Omental fat pad (tissue), 4 donors: ENCODE data around the gene FBXO24. TPM values are rescaled to one million over a fixed set of nuclear protein-coding genes. Genes with fewer than 3 reads are reported as not detected.

ENCODE experiments used
- ATAC-seq: fragments of 150-250 bp; one replicate; pipeline ENCODE4 v1.9.1; 2016; ENCODE audit warnings: mild to moderate bottlenecking, moderate library complexity; ENCODE audit not compliant: low FRiP score
- DNase-seq: peaks from one replicate; pipeline ENCODE4 v3.0.0-alpha.2; 2019; ENCODE audit warnings: low spot score
- total RNA-seq, 4 donors: library from RNA; depleted of rRNA; stranded (reverse); fragments of >200 nt; gene quantifications; one replicate each; pipeline ENCODE4 v1.1.0, GENCODE V29; 2016
- TF ChIP-seq, protein P1 (sequence below), 3 donors: fragments of 450-650 bp; IDR thresholded peaks; one replicate each; pipeline ENCODE4 v1.5.1; 2016 to 2017; ENCODE audit warnings: antibody characterized with exemption in 3 of 3, mild to moderate bottlenecking in 3 of 3, moderate library complexity in 2 of 3

The FBXO24 gene
- total RNA-seq, 4 donors from 2014 or later = 0.36 TPM; not detected in 3

DNA sequence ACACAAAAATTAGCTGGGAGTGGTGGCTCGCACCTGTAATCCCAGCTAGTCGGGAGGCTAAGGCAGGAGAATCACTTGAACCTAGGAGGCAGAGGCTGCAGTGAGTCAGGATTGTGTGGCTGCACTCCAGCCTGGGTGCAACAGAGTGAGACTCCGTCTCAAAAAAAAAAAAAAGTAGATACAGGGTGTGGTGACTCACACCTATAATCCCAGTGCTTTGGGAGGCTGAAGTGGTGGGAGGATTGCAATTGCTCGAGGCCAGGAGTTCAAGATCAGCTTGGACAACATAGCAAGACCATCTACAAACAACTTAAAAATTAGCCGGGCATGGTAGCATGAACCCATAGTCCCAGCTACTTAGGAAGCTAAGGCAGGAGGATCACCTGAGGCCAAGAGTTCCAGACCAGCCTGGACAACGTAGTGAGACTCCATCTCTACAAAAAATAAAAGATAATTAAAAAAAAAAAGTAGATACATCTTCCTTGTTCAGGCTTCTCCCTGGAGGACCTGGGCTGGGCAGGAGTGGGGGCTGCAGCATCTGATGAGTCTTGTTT, 28.3 kb downstream of the FBXO24 start:
- DNase-seq (no peak), ATAC-seq (no peak)
- TF ChIP-seq, protein P1, sequence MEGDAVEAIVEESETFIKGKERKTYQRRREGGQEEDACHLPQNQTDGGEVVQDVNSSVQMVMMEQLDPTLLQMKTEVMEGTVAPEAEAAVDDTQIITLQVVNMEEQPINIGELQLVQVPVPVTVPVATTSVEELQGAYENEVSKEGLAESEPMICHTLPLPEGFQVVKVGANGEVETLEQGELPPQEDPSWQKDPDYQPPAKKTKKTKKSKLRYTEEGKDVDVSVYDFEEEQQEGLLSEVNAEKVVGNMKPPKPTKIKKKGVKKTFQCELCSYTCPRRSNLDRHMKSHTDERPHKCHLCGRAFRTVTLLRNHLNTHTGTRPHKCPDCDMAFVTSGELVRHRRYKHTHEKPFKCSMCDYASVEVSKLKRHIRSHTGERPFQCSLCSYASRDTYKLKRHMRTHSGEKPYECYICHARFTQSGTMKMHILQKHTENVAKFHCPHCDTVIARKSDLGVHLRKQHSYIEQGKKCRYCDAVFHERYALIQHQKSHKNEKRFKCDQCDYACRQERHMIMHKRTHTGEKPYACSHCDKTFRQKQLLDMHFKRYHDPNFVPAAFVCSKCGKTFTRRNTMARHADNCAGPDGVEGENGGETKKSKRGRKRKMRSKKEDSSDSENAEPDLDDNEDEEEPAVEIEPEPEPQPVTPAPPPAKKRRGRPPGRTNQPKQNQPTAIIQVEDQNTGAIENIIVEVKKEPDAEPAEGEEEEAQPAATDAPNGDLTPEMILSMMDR (IDR thresholded peaks at IDR 0.05) = no peak

DNA sequence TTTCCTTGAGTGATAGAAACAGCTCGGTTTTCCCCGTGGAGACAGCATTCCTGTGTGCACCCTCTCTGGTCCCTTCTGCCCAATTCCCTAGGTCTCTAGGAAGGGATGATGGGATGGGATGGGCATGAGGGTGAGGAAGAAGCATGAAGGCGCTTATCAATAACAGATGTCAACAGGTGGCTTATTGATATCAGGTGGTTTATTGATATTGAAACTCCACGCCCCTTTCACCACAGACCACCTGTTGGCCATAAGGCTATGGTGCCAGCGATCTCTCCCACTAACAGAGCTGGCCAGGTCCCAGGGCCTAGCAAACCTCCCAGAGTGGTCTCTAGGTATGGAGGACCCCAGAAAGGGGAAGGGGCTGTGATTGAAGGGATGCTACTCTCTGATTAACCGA, 34.1 kb downstream of the FBXO24 start:
- no peak for DNase-seq
- TF ChIP-seq, protein P1 (IDR thresholded peaks at IDR 0.05) = no peak
- ATAC-seq = no peak

DNA sequence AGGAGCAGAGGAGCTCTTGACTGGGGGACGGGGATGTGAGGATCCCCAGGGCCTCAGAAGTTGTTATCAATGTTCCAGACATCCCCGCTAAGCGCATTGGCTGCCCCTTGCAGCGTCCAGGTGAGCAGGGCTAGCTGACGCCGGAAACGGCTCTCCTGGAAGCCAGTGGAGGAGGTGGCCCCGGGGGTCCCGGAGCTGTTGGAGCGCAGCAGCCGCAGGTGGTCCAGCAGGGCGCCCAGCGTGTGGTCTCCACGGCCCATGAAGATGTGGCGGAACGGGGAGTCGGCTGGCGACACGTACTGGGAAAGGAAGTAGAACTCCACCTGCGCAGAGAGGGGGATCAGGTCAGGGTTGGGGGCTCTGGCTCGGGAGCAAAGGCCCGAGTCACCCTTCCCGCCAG, 34.7 kb downstream of the FBXO24 start:
- DNase-seq (no peak), ATAC-seq (no peak)
- TF ChIP-seq, protein P1 (IDR thresholded peaks at IDR 0.05) = no peak

DNA sequence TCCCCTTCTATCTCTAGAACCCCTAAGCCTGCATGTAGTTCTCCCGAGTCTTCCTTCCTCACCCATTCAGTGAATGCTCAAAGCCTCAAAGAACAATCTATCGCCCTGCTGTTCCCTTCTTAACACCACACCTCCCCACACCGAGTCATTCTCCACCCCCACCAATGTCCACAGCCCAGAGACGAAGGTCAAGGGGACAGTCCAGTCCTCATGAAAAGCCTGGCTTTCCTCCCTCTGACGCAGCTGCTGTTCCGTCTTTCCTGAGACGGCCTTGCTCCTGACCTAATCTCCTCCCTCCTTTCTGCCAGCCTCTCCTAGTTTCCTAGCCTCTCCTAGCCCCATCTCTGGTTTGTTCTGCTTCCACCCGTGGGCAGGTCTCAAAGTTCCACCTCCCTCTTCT, 35.4 kb downstream of the FBXO24 start:
- DNase-seq (no peak), ATAC-seq (no peak)
- TF ChIP-seq, protein P1 (IDR thresholded peaks at IDR 0.05) = no peak

DNA sequence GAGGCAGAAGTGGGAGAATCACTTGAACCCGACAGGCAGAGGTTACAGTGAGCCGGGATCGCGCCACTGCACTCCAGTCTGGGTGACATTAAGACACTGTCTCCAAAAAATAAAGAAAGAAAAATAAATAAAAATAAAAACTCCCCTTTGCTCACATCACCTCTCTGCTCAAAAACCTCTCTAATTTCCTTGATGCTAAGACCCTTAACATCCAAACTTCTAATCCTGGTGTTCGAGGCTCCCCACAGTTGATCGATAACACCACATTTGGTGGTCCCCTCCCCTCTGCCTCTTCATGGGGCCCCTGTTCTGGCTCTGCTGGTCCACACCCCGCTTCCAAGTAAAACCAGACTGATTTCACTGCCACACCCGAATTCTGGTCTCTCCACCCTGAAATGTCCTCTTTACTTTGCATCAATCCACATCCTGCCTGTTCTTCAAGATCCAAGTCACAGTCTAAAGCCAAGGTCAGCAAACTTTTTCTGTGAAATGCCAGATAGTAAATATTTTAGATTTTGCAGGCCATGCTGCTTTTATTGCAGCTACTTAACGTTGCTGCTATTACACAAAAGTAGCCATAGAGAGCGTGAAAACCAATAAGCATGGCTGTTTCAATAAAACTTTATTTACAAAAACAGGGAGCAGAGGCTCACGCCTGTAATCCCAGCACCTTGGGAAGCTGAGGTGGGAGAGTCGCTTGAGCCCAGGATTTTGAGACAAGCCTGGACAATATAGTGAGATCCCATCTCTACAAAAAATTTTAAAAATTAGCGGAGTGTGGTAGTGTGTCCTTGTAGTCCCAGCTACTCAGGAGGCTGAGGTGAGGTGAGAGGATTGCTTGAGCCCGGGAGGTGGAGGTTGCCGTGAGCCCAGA, 38.1 kb downstream of the FBXO24 start:
- ATAC-seq = no peak
- DNase-seq = no peak
- TF ChIP-seq, protein P1 (IDR thresholded peaks at IDR 0.05) = no peak

DNA sequence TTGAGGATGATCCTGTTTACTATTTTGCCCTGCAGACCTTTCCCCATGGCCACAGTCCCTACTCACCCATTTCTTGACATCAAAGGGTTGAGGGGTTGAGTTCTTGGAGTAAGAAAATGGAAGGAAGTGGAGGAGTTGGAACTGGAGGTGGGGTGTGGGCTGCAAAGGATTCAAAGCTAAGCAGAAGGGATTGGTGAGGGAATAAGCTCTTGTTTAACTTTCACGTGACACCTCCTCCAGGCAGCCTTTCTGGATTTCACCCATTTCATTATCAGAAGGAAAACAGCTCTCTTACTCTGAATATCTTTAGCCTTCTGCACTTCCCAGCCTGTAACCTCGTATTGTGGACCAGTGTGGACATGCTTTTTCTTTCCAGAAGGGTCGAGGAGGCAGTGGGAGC, 39.9 kb downstream of the FBXO24 start:
- ATAC-seq (no peak), DNase-seq (no peak)
- TF ChIP-seq, protein P1 (IDR thresholded peaks at IDR 0.05) = no peak
